GM21786 (cell line): ENCODE results near the gene DUSP15.

ENCODE experiments used
- ATAC-seq: cut with Tn5 transposase; IDR thresholded peaks from one replicate; pipeline ENCODE4 v1.9.1; 2021; ENCODE audit not compliant: unreplicated experiment

The DUSP15 gene

GRCh38 chr20:31894980-31895675 lies 24.8 kb upstream of the DUSP15 start:
- ATAC-seq, result peak; percentile 98

GRCh38 chr20:31890646-31891045 lies 20.3 kb upstream of the DUSP15 start:
- ATAC-seq, result no peak

GRCh38 chr20:31883829-31884228 lies 13.5 kb upstream of the DUSP15 start:
- no peak for ATAC-seq

- ATAC-seq, result no peak
These were observed 11.6 kb upstream of the DUSP15 start for GRCh38 chr20:31881945-31882344.

- ATAC-seq, result peak; percentile 74
These were observed 9.0 kb upstream of the DUSP15 start for GRCh38 chr20:31879143-31879987.

DNA sequence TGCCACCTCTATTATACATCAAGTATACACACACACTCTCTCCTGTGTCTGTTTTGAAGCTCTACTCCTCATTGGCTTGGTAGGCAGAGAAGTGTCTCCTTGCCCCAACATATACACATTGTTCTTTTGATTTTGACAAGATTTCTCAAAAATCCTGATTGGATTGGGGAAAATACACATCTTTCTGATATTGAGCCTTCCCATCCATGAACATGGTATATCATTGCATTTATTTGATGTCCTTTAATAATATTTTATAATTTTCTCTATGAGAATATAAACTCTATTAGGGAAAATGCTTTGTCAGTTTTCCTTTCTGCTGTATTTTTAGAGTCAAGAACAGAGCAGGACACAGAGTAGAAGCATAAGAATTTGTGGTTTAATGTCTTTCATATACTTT lies 7.4 kb upstream of the DUSP15 start:
- no peak for ATAC-seq

- no peak for ATAC-seq
These were observed 5.3 kb upstream of the DUSP15 start for GRCh38 chr20:31875671-31876070.

GRCh38 chr20:31872406-31872805 lies 2.1 kb upstream of the DUSP15 start:
- ATAC-seq, result no peak

GRCh38 chr20:31871618-31871954 lies 1.3 kb upstream of the DUSP15 start:
- no peak for ATAC-seq

GRCh38 chr20:31870726-31871617 lies 645 bp upstream of the DUSP15 start:
- ATAC-seq, result no peak

GRCh38 chr20:31869673-31869941 lies 720 bp downstream of the DUSP15 start:
- ATAC-seq, result no peak

- ATAC-seq, result no peak
These were observed 1.3 kb downstream of the DUSP15 start for GRCh38 chr20:31868853-31869672.

- no peak for ATAC-seq
These were observed 4.1 kb downstream of the DUSP15 start for GRCh38 chr20:31866221-31866620.

DNA sequence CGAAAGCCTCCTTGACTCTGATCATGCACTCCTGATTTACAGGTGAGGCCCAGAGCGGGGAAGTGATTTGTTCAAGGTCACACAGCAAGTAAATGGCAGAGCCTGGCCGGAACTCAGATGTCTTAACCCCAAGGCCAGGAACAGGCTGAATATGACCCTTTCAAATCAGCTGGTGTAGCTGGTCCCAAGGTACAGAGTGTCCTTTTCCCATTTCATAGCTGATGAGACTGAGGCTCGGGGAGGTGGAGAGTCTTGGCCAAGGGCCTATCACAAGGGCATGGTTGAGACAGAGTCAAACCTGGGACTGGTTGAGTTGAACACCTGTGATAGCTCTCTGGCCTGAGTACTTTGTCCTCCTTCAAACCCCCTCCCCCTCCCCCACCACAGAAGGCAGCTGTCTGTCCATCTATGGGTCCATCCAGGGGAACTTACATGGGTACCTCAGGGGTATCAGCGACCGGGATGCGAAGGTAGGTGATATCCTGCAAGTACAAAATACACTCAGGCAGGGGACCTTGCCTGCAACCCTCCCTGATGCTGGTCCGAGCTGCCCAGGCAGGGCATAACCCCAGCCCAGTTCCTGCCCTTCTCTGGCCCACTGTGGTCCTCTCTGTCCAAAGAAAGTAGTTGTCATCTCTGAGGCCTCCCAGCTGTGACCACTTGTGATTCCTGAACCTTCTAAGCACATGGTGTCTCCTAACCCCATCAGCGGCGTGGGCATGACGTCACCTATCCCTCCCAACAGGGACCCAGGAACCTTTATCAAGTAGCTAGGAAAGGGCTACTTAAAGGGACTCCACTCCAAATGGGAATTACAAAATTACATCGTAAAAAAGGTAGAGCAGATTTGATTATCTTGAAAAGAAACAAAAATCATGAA lies 5.6 kb downstream of the DUSP15 start:
- no peak for ATAC-seq

GRCh38 chr20:31863296-31864085 lies 6.8 kb downstream of the DUSP15 start:
- ATAC-seq, result no peak

GRCh38 chr20:31862506-31862905 lies 7.8 kb downstream of the DUSP15 start:
- ATAC-seq, result no peak

- no peak for ATAC-seq
These were observed 8.2 kb downstream of the DUSP15 start for GRCh38 chr20:31862157-31862470.

GRCh38 chr20:31861385-31862156 lies 8.8 kb downstream of the DUSP15 start:
- no peak for ATAC-seq

DNA sequence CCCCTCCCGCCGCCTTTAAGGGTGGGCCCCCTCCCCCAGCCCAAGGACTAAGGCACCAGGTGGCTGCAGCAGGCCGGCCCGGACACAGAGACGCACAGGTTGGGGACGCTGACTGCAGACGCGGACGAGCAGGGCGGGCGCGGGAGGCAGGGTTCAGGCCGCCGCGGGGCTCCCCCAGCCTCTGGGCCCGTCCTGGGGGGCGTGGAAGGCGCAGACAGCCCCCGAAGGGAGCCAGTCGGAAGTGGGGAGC lies 9.3 kb downstream of the DUSP15 start:
- no peak for ATAC-seq
